Activated naive CD8-positive, alpha-beta T cell treated with anti-CD3 and anti-CD28 coated beads for 36 hours (primary cell): ENCODE data around the gene ZNF286A. TPM values are rescaled to one million over a fixed set of nuclear protein-coding genes. Genes with fewer than 3 reads are reported as not detected.
A peak's percentile ranks its signal among the peaks of the same experiment; 100 is the strongest.
"Not testable (repeated sequence)": the region's sequence is repeated elsewhere in the genome, so short reads cannot be mapped to it uniquely, and the experiment has no call there.

Source experiments
- DNase-seq: peaks from one replicate; pipeline ENCODE4 v3.0.0; 2021
- H3K27ac Mint-ChIP-seq: one replicate; pipeline ENCODE4 v1.8.0; 2022; ENCODE audit warnings: mild to moderate bottlenecking, moderate library complexity, mixed read lengths
- H3K27me3 Mint-ChIP-seq: one replicate; pipeline ENCODE4 v1.8.0; 2022; ENCODE audit warnings: mild to moderate bottlenecking, mixed read lengths
- H3K36me3 Mint-ChIP-seq: one replicate; pipeline ENCODE4 v1.8.0; 2021; ENCODE audit warnings: mild to moderate bottlenecking, mixed read lengths
- H3K4me1 Mint-ChIP-seq: one replicate; pipeline ENCODE4 v1.8.0; 2021; ENCODE audit warnings: mixed read lengths
- H3K4me3 Mint-ChIP-seq: one replicate; pipeline ENCODE4 v1.8.0; 2022; ENCODE audit warnings: mild to moderate bottlenecking, moderate library complexity, mixed read lengths
- H3K9me3 Mint-ChIP-seq: one replicate; pipeline ENCODE4 v1.8.0; 2022; ENCODE audit warnings: mixed read lengths
- total RNA-seq, 2 experiments: library from RNA; stranded (reverse); gene quantifications; one replicate each; pipeline ENCODE4 v1.2.3, GENCODE V29; 2021

ZNF286A gene
- total RNA-seq, 2 experiments from 2014 or later: 37.1 to 40.4 TPM

- not testable (repeated sequence) for H3K4me3 Mint-ChIP-seq, H3K27me3 Mint-ChIP-seq, H3K27ac Mint-ChIP-seq, H3K9me3 Mint-ChIP-seq, H3K4me1 Mint-ChIP-seq, DNase-seq
- H3K36me3 Mint-ChIP-seq: peaks cover 28% of the 10 kb centered on the region
Measured at GRCh38 chr17:15669526-15669925, 30.0 kb upstream of the ZNF286A start.

DNA sequence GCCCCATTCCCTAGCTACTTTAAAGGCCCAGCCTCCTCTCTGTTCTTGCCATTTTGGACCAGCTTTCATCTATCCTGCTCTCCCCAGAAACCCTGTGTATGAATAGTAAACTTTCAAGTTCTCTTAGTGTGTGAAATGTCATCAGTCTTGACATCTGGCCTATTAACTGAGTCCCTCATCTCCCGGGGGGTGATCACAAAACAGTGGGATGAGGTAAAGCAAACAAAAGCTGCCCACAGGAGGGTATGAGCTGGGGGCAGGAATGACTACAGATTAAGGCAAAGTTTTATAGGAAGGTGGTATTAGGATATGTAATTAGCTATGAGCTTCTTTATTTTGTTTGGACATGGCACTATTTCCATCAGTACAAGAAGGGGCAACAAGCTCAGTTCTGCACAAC lies 24.9 kb upstream of the ZNF286A start:
- not testable (repeated sequence) for H3K27ac Mint-ChIP-seq, DNase-seq, H3K27me3 Mint-ChIP-seq, H3K4me1 Mint-ChIP-seq, H3K4me3 Mint-ChIP-seq, H3K9me3 Mint-ChIP-seq
- peaks cover 33% of the 10 kb centered on the region for H3K36me3 Mint-ChIP-seq

DNA sequence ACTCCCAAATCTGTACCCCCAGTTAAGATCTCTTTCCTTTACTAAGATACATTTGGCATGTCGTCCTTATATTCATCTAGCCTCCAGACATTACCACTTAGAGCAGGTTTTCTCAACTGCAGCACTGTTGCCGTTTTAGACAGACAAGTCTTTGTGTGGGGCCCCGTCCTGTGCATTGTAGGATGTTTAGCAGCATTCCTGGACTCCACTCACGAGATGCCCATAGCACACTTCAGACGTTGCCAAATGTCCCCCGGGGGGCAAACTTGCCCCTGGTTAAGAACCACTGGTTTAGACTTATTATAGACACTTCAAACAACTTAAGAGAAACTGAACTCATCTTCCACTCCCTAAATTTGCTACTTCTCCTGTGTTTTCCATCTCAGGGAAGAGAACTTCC lies 23.6 kb upstream of the ZNF286A start:
- not testable (repeated sequence) for H3K27ac Mint-ChIP-seq, H3K27me3 Mint-ChIP-seq, H3K9me3 Mint-ChIP-seq, H3K4me3 Mint-ChIP-seq, DNase-seq, H3K4me1 Mint-ChIP-seq
- H3K36me3 Mint-ChIP-seq: peaks cover 33% of the 10 kb centered on the region

DNA sequence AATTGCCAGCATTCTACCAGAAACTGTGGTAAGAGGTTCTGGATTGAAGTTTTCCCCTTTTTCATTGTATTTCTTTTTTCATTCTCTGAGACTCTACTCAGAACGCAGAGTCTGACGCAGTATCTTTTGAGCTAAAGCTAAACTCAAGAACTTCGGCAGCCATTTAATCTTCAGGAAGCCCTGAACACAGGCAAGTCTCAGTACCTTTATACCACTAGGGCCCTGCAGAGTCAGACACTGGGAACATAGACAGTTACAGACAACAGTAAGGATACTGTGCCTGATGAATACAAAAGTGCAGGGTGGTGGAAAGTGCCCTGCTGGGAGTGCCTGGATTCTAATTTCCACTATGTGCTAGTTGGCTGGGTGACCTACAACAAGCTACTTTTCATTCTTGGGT lies 16.4 kb upstream of the ZNF286A start:
- not testable (repeated sequence) for DNase-seq, H3K27me3 Mint-ChIP-seq, H3K9me3 Mint-ChIP-seq
- Mint-ChIP-seq H3K36me3 (peaks cover 18% of the 10 kb centered on the region), H3K27ac (peak overlapping the region; percentile 6), H3K4me3 (peak overlapping the region; percentile 93), H3K4me1 (peaks cover 17% of the 10 kb centered on the region)

DNA sequence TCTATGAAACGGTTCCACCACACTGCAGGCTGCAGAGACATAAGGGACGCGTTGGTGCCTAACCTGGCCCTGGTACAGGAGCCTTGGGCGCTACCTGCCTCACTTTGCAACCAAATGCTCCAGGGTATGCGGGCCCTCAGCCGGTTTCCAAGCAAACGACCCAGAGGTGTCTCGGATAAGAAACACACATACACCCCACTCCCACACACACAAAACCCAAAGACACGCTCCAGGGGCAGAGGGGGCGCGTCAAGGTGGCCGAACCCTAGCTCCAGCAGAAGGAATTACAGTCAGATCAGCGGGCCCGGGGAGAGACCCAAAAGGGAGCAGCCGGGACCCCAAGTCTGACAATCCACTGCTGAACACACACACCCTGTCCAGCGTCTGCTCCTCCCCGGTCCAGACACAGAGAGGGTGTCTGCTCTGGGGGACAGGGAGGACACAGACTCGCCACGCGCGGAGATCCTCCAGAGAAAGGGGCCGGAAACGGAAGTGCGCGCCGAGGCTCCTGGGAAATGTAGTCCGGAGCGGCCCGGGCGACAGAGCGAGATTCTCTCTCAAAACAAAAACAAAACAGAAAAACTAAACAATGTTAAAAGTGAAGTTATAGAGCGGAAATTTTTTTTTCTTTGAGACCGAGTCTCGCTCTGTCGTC lies 15.6 kb upstream of the ZNF286A start, which contains the start of gene TRIM16:
TSS of gene TRIM16 (minus strand) at position 488 of the 655 bp plus-strand sequence. CDS start 32,702 bp downstream, outside the sequence.
- DNase-seq: peak; percentile 74
- not testable (repeated sequence) for H3K27me3 Mint-ChIP-seq, H3K9me3 Mint-ChIP-seq
- Mint-ChIP-seq H3K4me1 (peaks cover 17% of the 10 kb centered on the region), H3K27ac (peak within 1 kb of the TSS; percentile 90), H3K36me3 (peaks cover 15% of the 10 kb centered on the region), H3K4me3 (peak within 1 kb of the TSS; percentile 93)

DNA sequence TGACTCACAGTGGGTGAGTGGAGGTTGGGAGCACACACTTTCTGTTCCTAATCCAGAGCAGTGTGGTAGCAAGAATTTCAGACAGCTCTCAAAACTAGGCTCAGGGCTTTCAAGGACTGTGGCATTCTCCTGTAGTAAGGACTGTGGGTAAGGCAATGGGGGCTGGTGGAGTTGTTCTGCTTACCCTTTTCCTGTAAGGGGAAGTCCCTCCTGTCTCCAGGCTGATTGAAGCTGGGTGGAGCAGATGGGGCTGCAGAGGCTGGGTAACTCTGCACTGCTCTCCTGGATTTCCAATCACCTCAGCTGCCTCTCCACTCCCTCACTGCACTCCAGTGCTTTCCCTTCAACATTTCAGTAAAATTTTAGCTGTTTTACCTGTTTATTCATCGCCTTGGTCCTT lies 12.1 kb upstream of the ZNF286A start:
- H3K27me3 Mint-ChIP-seq, H3K9me3 Mint-ChIP-seq, H3K4me3 Mint-ChIP-seq, DNase-seq, H3K36me3 Mint-ChIP-seq, H3K27ac Mint-ChIP-seq: not testable (repeated sequence)
- H3K4me1 Mint-ChIP-seq: peaks cover 11% of the 10 kb centered on the region

DNA sequence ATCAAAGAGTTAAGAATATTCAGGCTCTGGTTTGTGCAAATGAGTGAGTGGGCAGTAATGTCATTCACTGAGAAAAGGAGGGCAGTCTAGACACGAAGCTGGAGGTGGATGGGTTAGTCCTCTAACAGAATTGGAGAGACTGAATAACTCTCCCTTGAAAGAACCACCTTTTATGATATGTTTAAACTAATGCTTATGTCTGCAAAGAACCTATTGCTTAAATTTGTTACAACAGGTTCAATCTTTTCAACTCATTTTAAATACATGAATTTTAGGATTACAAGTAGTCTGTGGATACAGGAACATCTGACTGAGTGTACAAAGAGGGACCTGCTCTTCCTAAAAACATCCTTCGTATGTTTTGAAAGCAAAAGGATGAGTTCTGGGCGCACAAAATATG lies 585 bp upstream of the ZNF286A start:
- H3K4me3 Mint-ChIP-seq: peak overlapping the region; percentile 84
- not testable (repeated sequence) for DNase-seq, H3K4me1 Mint-ChIP-seq, H3K27me3 Mint-ChIP-seq, H3K9me3 Mint-ChIP-seq
- H3K27ac Mint-ChIP-seq: peak overlapping the region; percentile 84
- peaks cover 21% of the 10 kb centered on the region for H3K36me3 Mint-ChIP-seq

DNA sequence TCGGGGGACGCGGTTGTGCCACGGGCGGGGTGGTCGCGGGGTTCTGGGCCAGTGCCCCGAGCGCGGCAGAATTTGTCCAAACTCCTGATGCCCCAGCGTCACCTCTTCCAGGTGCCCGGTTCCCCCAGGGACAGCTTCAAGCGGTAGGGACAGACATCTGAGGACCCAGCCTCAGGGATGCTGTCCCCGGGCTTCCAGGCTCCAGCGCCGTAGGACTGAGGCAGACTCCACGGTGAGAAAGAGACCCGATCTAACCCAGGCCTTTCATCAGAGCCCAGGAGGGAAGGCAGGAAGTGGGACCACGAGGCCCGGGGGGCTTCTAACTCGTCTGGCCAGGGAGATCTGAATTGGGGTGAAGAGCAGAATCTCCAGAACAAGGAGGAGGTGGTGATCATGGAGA lies 385 bp downstream of the ZNF286A start:
- H3K36me3 Mint-ChIP-seq: peaks cover 25% of the 10 kb centered on the region

DNA sequence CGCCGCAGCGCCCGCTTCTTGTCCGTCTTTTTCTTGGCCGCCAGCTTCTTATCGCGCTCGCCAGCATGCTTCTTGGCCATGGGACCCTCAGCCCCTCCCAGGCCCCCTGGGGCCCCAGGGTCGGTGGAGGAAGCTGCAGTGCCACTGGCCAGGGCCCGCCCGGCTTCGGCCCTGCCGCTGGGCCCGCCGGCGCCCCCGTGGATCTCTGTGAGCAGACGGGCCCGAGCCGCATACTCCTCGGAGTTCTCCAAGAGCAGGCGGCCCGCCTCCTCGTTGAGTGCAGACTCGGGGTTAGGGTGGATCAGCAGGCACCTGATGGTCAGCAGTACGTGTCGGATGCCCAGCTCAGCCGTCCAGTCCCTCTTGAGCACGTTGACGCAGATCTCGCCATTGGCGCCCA lies 4.7 kb downstream of the ZNF286A start:
- Mint-ChIP-seq H3K36me3 (peaks cover 65% of the 10 kb centered on the region), H3K9me3 (peaks cover 22% of the 10 kb centered on the region)
- H3K27me3 Mint-ChIP-seq, H3K27ac Mint-ChIP-seq, H3K4me3 Mint-ChIP-seq, H3K4me1 Mint-ChIP-seq, DNase-seq: not testable (repeated sequence)

More for the DNA sequence above, 385 bp downstream of the ZNF286A start:
- H3K9me3 Mint-ChIP-seq, H3K4me1 Mint-ChIP-seq, H3K27me3 Mint-ChIP-seq, DNase-seq: not testable (repeated sequence)
- peak overlapping the region; percentile 84 for H3K27ac Mint-ChIP-seq
- peak overlapping the region; percentile 84 for H3K4me3 Mint-ChIP-seq

DNA sequence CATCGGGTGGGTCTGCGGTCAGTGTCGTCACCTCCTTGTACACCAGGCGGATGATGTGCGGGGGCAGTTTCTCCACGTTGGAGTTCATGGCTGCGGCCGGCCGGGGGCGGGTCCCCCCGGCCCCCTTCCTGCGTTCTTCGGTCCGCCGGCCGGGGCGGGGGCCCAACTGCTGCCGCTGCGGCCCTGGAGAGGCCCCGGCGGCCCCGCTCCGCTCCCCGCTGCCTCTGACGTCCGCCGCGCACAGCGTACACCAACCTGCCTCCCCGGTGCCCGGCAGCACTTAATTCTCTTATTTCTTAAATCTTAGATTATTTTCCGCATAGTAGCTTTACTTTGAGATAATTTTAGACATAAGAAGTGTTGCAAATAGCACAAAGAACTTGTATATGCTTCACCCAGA lies 5.3 kb downstream of the ZNF286A start:
- H3K4me3 Mint-ChIP-seq, H3K27ac Mint-ChIP-seq, H3K4me1 Mint-ChIP-seq, DNase-seq, H3K27me3 Mint-ChIP-seq: not testable (repeated sequence)
- H3K9me3 Mint-ChIP-seq: peaks cover 26% of the 10 kb centered on the region
- peaks cover 69% of the 10 kb centered on the region for H3K36me3 Mint-ChIP-seq

- H3K4me1 Mint-ChIP-seq: not testable (repeated sequence)
Measured at GRCh38 chr17:15708879-15709278, 9.3 kb downstream of the ZNF286A start.

GRCh38 chr17:15716601-15717563 lies 17.3 kb downstream of the ZNF286A start:
- not testable (repeated sequence) for DNase-seq, H3K27ac Mint-ChIP-seq, H3K4me3 Mint-ChIP-seq, H3K4me1 Mint-ChIP-seq, H3K27me3 Mint-ChIP-seq
- Mint-ChIP-seq H3K9me3 (peaks cover 27% of the 10 kb centered on the region), H3K36me3 (peaks cover 63% of the 10 kb centered on the region)

More at GRCh38 chr17:15708879-15709278, 9.3 kb downstream of the ZNF286A start:
- H3K27me3 Mint-ChIP-seq, H3K27ac Mint-ChIP-seq, H3K4me3 Mint-ChIP-seq, DNase-seq: not testable (repeated sequence)
- H3K36me3 Mint-ChIP-seq: peaks cover 78% of the 10 kb centered on the region
- peaks cover 24% of the 10 kb centered on the region for H3K9me3 Mint-ChIP-seq

- H3K27me3 Mint-ChIP-seq, H3K27ac Mint-ChIP-seq, H3K36me3 Mint-ChIP-seq, H3K4me3 Mint-ChIP-seq, H3K4me1 Mint-ChIP-seq, H3K9me3 Mint-ChIP-seq, DNase-seq: not testable (repeated sequence)
Measured at GRCh38 chr17:15730535-15730934, 31.0 kb downstream of the ZNF286A start.

DNA sequence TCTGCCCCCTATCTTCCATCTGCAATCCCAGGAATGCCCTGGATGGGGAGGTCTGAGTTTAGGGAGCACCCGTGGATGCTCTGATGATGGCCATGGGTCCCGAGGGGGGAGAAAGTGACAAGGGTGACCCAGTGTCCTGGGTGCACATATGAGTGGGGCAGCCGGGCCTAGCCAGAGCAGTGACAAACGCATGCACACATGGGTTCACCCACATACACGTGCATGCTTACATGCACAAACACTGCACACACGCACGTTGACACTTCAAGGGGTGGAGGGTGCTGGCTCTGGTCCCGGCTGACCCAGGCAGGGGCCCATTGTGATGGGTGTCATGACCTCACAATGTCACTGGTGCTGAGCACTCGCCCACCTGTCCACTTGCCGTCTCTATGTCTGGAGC lies 32.3 kb downstream of the ZNF286A start, which contains the start of gene TBC1D26:
TSS of gene TBC1D26 (plus strand) at position 384 of the 400 bp plus-strand sequence. CDS start 3,066 bp downstream, outside the sequence.
- not testable (repeated sequence) for H3K4me1 Mint-ChIP-seq, H3K27ac Mint-ChIP-seq, H3K36me3 Mint-ChIP-seq, H3K27me3 Mint-ChIP-seq, DNase-seq, H3K9me3 Mint-ChIP-seq, H3K4me3 Mint-ChIP-seq

DNA sequence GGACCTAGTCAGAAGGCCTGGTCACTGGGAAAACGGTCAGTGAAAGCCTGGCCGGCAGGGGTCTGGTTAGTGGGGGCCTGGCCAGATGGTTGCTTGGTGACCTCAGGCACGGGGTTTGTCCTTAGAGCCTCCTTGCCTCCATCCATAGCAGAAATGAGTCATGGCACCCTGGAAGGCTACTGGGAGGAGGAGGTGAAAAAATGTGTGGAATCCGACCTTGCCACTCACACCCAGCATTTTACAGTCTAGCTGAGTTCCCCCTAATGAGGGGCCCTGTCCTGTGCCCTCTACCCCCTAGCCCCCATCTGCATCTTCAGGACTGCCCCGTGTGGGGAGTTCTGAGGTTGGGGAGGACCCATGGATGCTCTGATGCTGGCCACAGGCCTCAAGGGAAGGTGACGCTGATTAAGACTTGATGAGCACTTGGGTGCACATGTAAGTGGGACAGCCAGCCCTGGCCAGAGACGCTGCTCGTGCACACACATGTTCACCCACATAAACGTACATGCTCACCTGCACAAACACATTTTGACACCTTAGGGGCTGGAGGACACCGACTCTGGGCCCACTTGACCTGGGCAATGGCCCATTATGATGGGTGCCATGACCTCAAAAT lies 33.7 kb downstream of the ZNF286A start:
- DNase-seq, H3K27ac Mint-ChIP-seq, H3K27me3 Mint-ChIP-seq, H3K9me3 Mint-ChIP-seq, H3K4me1 Mint-ChIP-seq, H3K36me3 Mint-ChIP-seq, H3K4me3 Mint-ChIP-seq: not testable (repeated sequence)
